ENCODE data around the gene TFDP2.

GRCh38 chr3:142013993-142014392 is 135.4 kb downstream of the TFDP2 start:
- TF ChIP-seq CTCF (IDR thresholded peaks at IDR 0.05) (no peak), EP300 (IDR thresholded peaks at IDR 0.05) (no peak), POLR2AphosphoS5 (IDR thresholded peaks at IDR 0.05) (no peak)
